CD8-positive, alpha-beta memory T cell (primary cell): Measurements from ENCODE around the gene ABCD3. TPM values are rescaled to one million over a fixed set of nuclear protein-coding genes. Genes with fewer than 3 reads are reported as not detected.

Source experiments
- CTCF ChIA-PET: fragments of 350-600 bp; sonication (Branson Sonifier 250); formaldehyde crosslinking; loops from one replicate; lab custom pipeline; 2021; ENCODE audit warnings: antibody characterized with exemption; lab: Charles Lee
- POLR2A ChIA-PET: fragments of 350-600 bp; sonication (Branson Sonifier 250); formaldehyde crosslinking; loops from one replicate; lab custom pipeline; 2021; ENCODE audit warnings: antibody characterized with exemption; lab: Charles Lee
- DNase-seq, 5 donors: peaks; one replicate each; pipeline versions ENCODE4 v3.0.0 to v3.0.0-alpha.2; 2020 to 2022; ENCODE audit warnings: mixed read lengths in 1 of 5
- H3K27ac ChIP-seq: one replicate; pipeline ENCODE4 v1.7.0; 2013; ENCODE audit warnings: low read depth, mild to moderate bottlenecking, low read length, moderate library complexity
- H3K27me3 ChIP-seq: 2 replicates; pipeline ENCODE4 v1.7.0; 2013; ENCODE audit warnings: low read length, mild to moderate bottlenecking; ENCODE audit not compliant: insufficient read depth, poor library complexity, severe bottlenecking
- H3K36me3 ChIP-seq: 2 replicates; pipeline ENCODE4 v1.7.0; 2013; ENCODE audit warnings: mild to moderate bottlenecking, low read length, moderate library complexity; ENCODE audit not compliant: insufficient read depth
- H3K4me1 ChIP-seq: 2 replicates; pipeline ENCODE4 v1.7.0; 2013; ENCODE audit warnings: mild to moderate bottlenecking, low read length, moderate library complexity; ENCODE audit not compliant: insufficient read depth
- H3K4me3 ChIP-seq: 2 replicates; pipeline ENCODE4 v1.7.0; 2013; ENCODE audit warnings: mild to moderate bottlenecking, low read length
- H3K9me3 ChIP-seq: 2 replicates; pipeline ENCODE4 v1.7.0; 2013; ENCODE audit warnings: mild to moderate bottlenecking, low read length
- H3K27ac Mint-ChIP-seq, 8 donors: one replicate each; pipeline ENCODE4 v1.8.0; 2020 to 2021; ENCODE audit warnings: mixed read lengths in 8 of 8, mild to moderate bottlenecking in 6 of 8, inconsistent platforms in 3 of 8, moderate library complexity in 3 of 8
- H3K27me3 Mint-ChIP-seq, 2 donors: one replicate each; pipeline ENCODE4 v1.8.0; 2020 to 2021; ENCODE audit warnings: mixed read lengths in 2 of 2, mild to moderate bottlenecking in 1 of 2, moderate library complexity in 1 of 2
- H3K36me3 Mint-ChIP-seq, 3 donors: one replicate each; pipeline ENCODE4 v1.8.0; 2020 to 2021; ENCODE audit warnings: mixed read lengths in 3 of 3, inconsistent platforms in 1 of 3, mild to moderate bottlenecking in 1 of 3
- H3K4me1 Mint-ChIP-seq, 3 donors: one replicate each; pipeline ENCODE4 v1.8.0; 2020 to 2021; ENCODE audit warnings: mixed read lengths in 3 of 3, inconsistent platforms in 1 of 3, mild to moderate bottlenecking in 1 of 3
- H3K4me3 Mint-ChIP-seq, 7 donors: one replicate each; pipeline ENCODE4 v1.8.0; 2020 to 2021; ENCODE audit warnings: mixed read lengths in 7 of 7, mild to moderate bottlenecking in 6 of 7, moderate library complexity in 4 of 7, inconsistent platforms in 2 of 7
- H3K9me3 Mint-ChIP-seq, 5 donors: one replicate each; pipeline ENCODE4 v1.8.0; 2020 to 2022; ENCODE audit warnings: mixed read lengths in 5 of 5, mild to moderate bottlenecking in 3 of 5, moderate library complexity in 2 of 5, inconsistent platforms in 1 of 5
- polyA plus RNA-seq: library from polyadenylated mRNA; unstranded; fragments of 300-500 nt; fragmentation: Illumina TruSeq; gene quantifications from one replicate; pipeline ENCODE4 v1.2.3, GENCODE V29; 2021
- total RNA-seq, 2 experiments: library from RNA; stranded (reverse); gene quantifications; one replicate each; pipeline ENCODE4 v1.2.3, GENCODE V29; 2021

Gene ABCD3
- total and polyA plus RNA-seq, 3 experiments from 2014 or later: 28.3 to 38.8 (median 36.7) TPM

DNA sequence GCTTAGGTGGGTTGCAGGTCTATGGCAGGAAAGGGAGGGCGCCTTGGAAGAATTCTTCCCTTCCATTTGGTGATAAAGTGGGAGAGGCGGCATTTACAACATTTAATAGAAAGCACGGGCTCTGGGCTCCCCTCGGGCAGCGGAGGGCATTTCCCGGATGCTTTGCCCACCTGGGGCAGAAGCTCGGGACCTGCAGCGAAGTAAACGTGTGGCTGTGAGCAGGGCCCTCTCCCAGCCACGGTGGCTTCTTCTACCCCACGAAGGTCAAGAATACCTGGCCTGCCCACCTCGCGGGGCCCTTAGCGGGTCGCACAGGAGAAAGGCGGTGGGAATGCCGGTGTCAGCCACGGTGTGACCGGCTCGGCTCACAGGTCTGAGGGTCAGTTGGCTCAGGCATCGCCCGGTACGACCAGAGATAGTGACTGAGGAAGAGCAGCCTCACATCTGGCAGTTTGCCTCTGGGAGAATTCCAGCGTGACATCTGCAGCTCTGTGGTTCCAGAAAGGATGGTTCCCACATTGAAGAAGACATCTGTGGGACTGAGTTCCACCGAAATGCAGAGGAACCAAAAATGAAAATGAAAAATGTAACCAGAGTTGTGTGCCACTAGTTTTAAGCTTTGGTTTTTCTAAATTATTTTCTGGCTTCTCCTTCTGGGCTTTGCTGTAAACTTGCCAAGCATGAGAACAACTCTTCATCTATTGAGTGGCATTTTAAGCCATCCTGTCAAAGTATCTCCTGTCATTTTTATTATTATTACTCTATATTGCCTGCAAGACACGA lies 124.1 kb downstream of the ABCD3 start:
- no peaks in the 10 kb centered on the region for H3K9me3 ChIP-seq
- POLR2A ChIA-PET: no interaction called here

DNA sequence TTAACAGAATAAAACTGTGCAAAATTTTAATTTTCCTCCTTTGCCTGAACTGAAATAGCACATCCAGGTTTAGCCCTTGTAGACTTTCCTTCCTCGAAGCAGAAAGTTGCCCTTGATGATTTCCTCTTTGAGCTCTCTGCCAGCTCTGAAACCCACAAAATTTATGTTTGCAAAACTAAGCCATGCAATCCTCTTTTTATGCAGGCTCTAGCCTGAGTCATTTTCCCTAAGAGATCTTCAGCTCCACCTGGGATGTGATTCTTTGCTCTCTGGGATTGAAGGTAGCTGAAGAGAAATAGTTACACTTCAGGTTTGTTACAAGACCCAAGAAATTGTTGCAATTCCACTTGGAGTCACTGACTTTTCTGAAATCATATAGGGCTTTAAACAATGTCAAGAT lies 124.8 kb downstream of the ABCD3 start:
- Histone ChIP-seq H3K27ac (no peak overlapping the region), H3K27me3 (no peaks in the 10 kb centered on the region), H3K9me3 (no peaks in the 10 kb centered on the region), H3K4me1 (no peaks in the 10 kb centered on the region), H3K4me3 (no peak overlapping the region), H3K36me3 (no peaks in the 10 kb centered on the region)
- Mint-ChIP-seq H3K36me3 (no peaks in the 10 kb centered on the region), H3K9me3 (no peaks in the 10 kb centered on the region), H3K4me3 (peak overlapping the region in 4 of 7 donors; percentile 14 to 86 (median 72)), H3K27ac (peak overlapping the region in 1 of 8 donors; percentile 37), H3K4me1 (peaks cover 13 to 18% (median 17%) of the 10 kb centered on the region in 3 donors), H3K27me3 (peaks cover 37 to 76% of the 10 kb centered on the region in 2 donors)
- ChIA-PET CTCF (no interaction called here), POLR2A (no interaction called here)
- DNase-seq: no peak

More for the DNA sequence above, 124.1 kb downstream of the ABCD3 start:
- no peak overlapping the region for H3K27ac Mint-ChIP-seq
- peaks cover 36 to 78% of the 10 kb centered on the region in 2 donors for H3K27me3 Mint-ChIP-seq
- H3K27ac ChIP-seq: no peak overlapping the region
- no peaks in the 10 kb centered on the region for H3K36me3 ChIP-seq
- H3K4me3 Mint-ChIP-seq: peak overlapping the region; percentile 61 to 86 (median 73)
- CTCF ChIA-PET: no interaction called here
- H3K4me1 ChIP-seq: no peaks in the 10 kb centered on the region
- no peak for DNase-seq
- no peak overlapping the region for H3K4me3 ChIP-seq
- H3K9me3 Mint-ChIP-seq: no peaks in the 10 kb centered on the region
- H3K27me3 ChIP-seq: no peaks in the 10 kb centered on the region
- peaks cover 13 to 18% (median 17%) of the 10 kb centered on the region in 3 donors for H3K4me1 Mint-ChIP-seq
- no peaks in the 10 kb centered on the region for H3K36me3 Mint-ChIP-seq

DNA sequence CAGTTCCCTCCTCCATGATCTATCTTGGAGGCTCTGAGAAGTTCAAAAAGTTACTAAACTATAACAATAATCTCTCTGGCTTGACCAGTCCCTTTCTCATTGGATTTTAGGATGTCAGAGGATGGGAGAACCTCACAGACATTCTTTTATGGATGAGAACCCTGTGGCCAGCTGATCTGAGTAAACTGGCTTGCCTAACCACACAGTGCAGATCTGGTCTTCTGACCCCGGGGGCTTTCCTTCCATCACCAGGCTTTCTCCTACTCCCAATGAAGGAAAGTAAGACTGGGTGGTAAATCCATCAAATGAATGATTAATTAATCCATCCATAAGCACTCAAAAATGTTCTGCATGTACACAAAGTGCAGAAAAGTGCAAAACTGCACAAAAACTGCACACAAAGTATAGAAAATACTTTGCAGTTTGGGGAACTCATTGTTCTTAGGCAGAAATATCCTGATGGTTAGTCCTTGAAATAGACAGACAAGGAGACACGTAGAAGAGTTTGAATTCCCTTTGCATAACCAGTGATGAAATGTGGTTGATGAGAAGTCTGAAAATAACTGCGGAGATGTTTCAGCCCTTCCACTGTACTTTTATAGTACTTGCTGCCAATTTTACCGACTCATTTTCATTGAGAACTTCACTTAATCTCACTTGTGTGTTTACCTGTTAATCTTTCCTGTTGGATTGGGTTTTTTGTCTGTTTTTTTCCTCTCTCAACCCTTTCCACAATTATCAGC lies 125.9 kb downstream of the ABCD3 start:
- no peaks in the 10 kb centered on the region for H3K9me3 ChIP-seq
- Mint-ChIP-seq H3K9me3 (no peaks in the 10 kb centered on the region), H3K27ac (no peak overlapping the region), H3K36me3 (no peaks in the 10 kb centered on the region), H3K4me3 (no peak overlapping the region), H3K27me3 (peaks cover 37 to 67% of the 10 kb centered on the region in 2 donors), H3K4me1 (peaks cover 13 to 18% (median 17%) of the 10 kb centered on the region in 3 donors)
- DNase-seq: no peak
- H3K27ac ChIP-seq: no peak overlapping the region
- no peaks in the 10 kb centered on the region for H3K4me1 ChIP-seq
- H3K27me3 ChIP-seq: no peaks in the 10 kb centered on the region
- ChIA-PET POLR2A (no interaction called here), CTCF (no interaction called here)
- H3K36me3 ChIP-seq: no peaks in the 10 kb centered on the region
- no peak overlapping the region for H3K4me3 ChIP-seq

DNA sequence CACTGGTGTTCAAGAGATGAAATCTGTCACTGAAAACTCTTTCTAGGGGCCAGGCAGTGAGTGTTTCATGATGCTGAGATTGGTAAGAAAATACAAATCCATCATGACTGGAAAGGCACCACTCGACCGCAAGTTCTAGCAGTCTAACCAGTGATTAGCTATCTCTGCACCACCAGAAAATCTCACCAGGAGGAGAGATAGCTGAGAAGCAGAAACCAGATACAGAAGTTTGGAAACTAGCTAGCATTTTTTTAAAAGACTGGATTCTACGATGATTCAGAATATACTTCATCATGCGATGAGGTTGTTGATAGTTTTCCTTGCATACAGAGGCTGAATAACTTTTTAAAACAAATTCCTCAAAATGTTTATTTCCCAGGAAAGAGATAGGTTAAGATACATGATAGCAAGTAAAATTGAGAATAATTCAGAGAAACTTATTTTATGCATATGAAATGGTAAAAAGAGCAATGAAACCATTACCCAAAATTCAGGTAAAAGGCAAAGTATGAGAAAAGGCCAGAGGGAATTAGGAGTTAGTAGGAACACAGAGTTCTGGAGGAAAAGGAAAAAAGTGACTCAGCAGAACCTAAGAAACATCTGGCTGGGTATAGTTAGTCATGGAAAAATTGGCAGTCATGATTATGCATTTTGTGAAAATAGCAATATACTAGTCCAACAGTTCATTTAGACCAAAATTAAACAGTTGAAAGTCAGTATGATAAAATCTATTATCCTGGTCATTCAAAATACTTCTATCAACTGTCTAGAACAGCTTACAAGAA lies 126.7 kb downstream of the ABCD3 start:
- Mint-ChIP-seq H3K27me3 (peaks cover 35 to 60% of the 10 kb centered on the region in 2 donors), H3K36me3 (no peaks in the 10 kb centered on the region), H3K4me3 (no peak overlapping the region), H3K27ac (no peak overlapping the region), H3K4me1 (peaks cover 13 to 18% (median 17%) of the 10 kb centered on the region in 3 donors), H3K9me3 (no peaks in the 10 kb centered on the region)
- Histone ChIP-seq H3K4me3 (no peak overlapping the region), H3K4me1 (no peaks in the 10 kb centered on the region), H3K27ac (no peak overlapping the region), H3K27me3 (no peaks in the 10 kb centered on the region), H3K9me3 (no peaks in the 10 kb centered on the region), H3K36me3 (no peaks in the 10 kb centered on the region)
- no peak for DNase-seq
- ChIA-PET POLR2A (no interaction called here), CTCF (no interaction called here)

DNA sequence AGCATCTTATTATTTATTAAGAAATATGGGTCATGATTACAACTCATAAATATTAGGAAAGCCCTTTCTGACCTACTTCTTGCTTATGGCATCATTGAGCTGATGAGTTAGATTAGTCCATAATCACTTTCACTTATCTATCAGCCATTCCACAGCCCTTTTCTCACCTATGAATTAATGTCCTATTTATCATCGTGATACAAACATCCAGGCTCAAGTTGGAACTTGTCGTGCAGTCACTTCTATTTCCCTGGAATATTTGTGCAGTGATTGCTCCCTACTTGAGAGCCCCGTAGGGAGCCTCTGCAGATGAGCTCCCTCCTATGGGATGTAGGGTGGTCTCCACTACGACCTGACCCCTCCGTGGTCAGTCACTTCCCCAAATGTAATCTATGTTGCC lies 131.5 kb downstream of the ABCD3 start:
- POLR2A ChIA-PET: no interaction called here
- no peaks in the 10 kb centered on the region for H3K4me1 Mint-ChIP-seq
- CTCF ChIA-PET: no interaction called here
- no peaks in the 10 kb centered on the region for H3K9me3 Mint-ChIP-seq
- H3K36me3 Mint-ChIP-seq: no peaks in the 10 kb centered on the region
- Histone ChIP-seq H3K4me1 (no peaks in the 10 kb centered on the region), H3K4me3 (no peak overlapping the region), H3K36me3 (no peaks in the 10 kb centered on the region), H3K27me3 (no peaks in the 10 kb centered on the region), H3K9me3 (no peaks in the 10 kb centered on the region), H3K27ac (no peak overlapping the region)
- H3K27me3 Mint-ChIP-seq: peaks cover 24 to 32% of the 10 kb centered on the region in 2 donors
- H3K27ac Mint-ChIP-seq: peak overlapping the region in 1 of 8 donors; percentile 58
- H3K4me3 Mint-ChIP-seq: no peak overlapping the region
- DNase-seq: no peak

DNA sequence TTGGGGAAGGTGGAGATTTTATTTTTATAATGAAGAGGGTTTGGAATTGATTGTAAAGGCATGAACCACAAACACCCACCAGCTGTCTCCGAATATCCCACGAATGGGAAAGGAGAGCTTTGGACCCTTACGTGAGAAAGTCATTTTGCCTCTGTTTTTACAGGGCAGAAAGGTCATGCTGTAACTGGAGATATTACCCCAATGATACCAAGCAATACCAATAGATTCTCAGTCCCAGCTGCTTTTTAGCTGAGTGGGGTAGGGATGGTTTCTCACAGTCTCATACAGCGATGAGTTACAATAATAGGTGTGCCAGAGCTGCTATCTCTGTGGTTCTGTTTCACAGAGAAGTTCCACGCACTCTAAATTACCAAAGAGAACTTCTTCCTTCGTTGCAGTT lies 132.2 kb downstream of the ABCD3 start:
- no peaks in the 10 kb centered on the region for H3K9me3 ChIP-seq
- H3K36me3 ChIP-seq: no peaks in the 10 kb centered on the region
- ChIA-PET POLR2A (no interaction called here), CTCF (no interaction called here)
- H3K4me1 ChIP-seq: no peaks in the 10 kb centered on the region
- no peak overlapping the region for H3K4me3 ChIP-seq
- Mint-ChIP-seq H3K27me3 (peaks cover 19 to 26% of the 10 kb centered on the region in 2 donors), H3K4me1 (no peaks in the 10 kb centered on the region), H3K9me3 (no peaks in the 10 kb centered on the region), H3K36me3 (no peaks in the 10 kb centered on the region), H3K27ac (no peak overlapping the region), H3K4me3 (no peak overlapping the region)
- H3K27ac ChIP-seq: no peak overlapping the region
- no peak for DNase-seq
- no peaks in the 10 kb centered on the region for H3K27me3 ChIP-seq

DNA sequence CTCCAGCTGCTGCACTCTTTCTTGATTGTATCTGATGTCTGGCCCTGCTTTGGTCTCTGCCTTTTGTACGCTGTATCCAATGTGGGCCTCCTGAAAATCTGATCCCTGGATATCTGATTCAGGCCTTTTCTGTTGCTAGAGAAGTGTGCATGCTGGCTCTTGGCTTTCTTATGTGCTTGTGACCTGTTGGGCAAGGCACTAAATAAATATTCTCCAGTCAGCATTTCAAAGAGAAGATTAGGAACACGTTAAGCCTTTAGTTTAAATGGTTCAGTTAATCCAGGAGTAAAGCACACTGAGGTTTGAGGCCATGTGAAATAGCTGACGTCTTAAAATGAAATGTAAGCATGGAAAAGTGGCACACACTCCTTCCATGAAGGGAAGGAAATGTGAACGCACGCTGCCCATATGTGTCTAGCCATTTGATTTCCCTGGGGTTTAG lies 132.6 kb downstream of the ABCD3 start:
- no peaks in the 10 kb centered on the region for H3K27me3 ChIP-seq
- H3K27ac Mint-ChIP-seq: no peak overlapping the region
- no peaks in the 10 kb centered on the region for H3K9me3 ChIP-seq
- no peak overlapping the region for H3K4me3 Mint-ChIP-seq
- no peaks in the 10 kb centered on the region for H3K36me3 Mint-ChIP-seq
- no peak overlapping the region for H3K27ac ChIP-seq
- H3K36me3 ChIP-seq: no peaks in the 10 kb centered on the region
- H3K9me3 Mint-ChIP-seq: no peaks in the 10 kb centered on the region
- no peaks in the 10 kb centered on the region for H3K4me1 ChIP-seq
- no peak overlapping the region for H3K4me3 ChIP-seq
- no peak for DNase-seq
- ChIA-PET CTCF (no interaction called here), POLR2A (no interaction called here)
- no peaks in the 10 kb centered on the region for H3K4me1 Mint-ChIP-seq
- peaks cover 19 to 26% of the 10 kb centered on the region in 2 donors for H3K27me3 Mint-ChIP-seq
